HPDE6-E6E7 (cell line): ENCODE measurements around the gene MED26.

Experiments used
- DNase-seq: peaks from one replicate; pipeline ENCODE4 v3.0.0; 2011; ENCODE audit warnings: missing footprints; ENCODE audit errors: extremely low spot score

Gene MED26

DNA sequence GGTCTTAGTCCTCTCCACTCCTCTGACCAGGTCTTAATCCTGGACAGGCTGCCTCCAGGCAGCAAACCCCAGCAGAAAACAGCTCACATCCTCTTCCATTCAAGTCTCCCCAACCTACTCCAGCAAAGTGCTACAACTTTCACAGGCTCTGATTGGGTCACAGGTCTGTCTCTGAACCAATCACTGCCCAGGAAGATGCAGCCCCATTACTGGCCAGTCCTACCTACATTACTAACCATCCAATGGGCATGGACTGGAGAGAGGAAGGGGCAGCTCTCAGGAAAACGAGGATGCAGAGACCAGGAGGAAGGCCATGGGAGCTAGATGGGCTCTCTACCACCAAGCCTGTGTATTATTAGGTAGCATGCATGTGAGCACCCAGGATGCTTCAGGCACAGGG, 12.2 kb downstream of the MED26 start:
- no peak for DNase-seq

DNA sequence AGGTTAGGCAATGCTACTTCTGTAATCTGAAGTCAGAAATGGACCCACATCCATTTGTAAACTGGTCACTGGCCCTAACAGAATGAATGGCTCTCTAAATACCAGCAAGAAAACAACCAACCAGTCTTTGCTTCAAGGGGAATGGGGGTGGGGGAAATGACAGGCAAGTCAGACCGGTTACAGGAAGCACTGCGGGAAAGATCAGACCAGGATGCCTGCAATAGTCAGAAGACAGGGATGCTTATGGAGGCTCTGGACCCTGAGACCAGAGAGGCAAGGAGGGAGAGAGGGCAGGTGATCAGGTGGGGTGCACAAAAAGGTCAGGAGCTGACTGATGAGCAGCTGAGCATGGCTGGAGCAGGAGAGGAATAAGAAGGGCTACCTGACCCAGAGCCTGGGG, 13.1 kb downstream of the MED26 start:
- peak; percentile 50 for DNase-seq

DNA sequence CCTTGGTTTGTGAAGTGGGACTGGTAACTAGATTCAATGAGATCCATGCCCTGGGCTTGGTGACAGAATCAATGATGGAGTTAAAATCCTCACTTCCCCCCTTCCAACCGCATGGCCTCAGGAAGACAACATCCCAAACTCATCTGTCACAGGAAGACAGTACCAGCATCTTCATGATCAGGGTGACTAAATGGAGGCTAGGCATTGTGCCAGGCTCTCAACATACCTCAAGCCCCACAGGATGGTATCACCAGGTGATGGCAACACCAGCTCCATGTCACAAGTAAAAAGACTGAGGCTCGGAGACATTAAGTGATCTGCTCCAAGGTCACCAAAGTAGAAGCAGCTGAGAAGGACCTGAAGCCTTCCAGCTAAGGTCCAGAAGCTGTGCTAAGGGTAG, 14.2 kb downstream of the MED26 start:
- DNase-seq = no peak

DNA sequence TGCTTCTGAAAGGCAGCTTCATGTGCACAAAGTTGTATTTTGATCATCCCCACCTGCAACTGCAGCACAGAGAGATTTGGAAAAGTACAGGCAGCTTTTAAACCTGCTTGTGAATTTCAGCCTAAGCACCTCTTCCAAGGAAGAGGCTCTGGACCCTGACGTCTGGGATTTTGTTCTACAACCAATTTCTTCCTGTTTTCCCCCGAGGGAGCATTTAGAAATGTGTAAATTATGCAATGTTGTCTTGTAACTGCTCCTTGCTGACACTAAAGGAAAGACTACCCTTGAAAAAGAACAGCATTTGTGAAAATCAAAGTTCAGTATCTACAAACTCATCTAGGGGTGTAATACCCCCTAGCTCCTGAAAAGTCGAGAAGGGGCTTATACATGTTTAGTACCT, 15.4 kb downstream of the MED26 start:
- DNase-seq = no peak

DNA sequence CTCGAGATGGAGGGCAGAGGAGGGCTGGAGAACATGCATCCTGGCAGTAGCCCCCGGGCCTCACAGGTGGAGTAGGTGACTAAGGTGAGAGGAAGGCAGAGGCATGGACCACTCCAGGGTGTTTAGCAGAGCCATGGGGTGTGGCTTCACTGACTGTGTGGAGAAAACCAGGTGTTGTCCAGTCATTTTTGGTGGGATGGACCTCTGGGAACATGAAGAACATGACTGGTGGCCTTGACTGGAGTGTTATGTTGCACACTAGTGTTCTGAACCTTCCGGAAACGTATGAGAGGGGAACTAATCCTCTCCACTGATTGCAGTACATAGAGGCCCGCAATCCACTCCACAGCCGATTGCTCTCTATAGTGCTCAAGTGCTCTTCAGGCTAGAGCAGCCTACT, 16.9 kb downstream of the MED26 start:
- no peak for DNase-seq

DNA sequence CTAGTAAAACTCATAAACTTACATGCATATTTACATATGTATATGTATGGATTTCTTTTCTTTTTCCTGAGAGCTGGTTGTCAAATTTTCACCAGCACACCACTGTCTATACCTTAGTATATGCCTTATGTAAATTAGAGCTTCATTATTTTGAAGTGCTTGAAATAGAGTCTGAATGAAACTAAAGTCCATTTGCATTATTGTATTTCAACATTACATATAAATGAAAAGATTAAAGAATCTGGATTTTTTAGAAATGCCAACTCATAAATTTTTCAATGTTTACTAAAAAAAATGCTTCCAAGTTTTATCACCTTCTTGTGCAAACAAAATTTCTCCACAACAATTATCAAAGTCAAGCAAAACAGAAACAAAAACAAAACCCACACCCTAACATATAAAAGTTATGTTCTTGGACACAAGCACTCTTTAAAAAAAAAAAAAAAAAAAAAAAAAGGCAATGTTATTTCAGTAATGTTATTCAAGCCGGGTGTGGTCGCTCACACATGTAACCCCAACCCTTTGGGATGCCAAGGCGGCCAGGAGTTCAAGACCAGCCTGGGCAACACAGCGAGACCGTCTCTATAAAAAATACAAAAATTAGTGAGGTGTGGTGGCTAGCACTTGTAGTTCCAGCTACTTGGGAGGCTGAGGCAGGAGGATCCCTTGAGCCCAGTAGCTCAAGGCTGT, 18.3 kb downstream of the MED26 start:
- no peak for DNase-seq

DNA sequence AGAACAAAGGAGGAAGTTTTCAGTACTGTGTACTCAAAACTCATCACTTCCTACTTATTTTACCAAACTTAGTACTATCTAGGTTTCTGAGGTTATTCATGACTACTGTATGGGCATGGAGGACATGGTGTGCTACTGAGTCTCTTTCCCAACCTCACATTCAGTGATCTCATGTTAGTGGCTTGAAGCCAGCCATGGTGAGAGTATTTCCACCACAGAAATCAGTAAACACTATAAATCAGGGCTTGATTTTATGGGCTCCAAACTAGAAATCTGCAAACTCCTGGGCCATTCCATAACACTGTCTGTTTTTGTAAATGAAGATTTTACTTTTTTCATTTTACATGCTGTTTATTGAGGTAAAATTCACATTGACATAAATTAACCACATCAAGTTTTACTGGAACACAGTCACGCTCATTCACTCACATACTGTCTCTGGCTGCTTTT, 19.7 kb downstream of the MED26 start:
- no peak for DNase-seq

DNA sequence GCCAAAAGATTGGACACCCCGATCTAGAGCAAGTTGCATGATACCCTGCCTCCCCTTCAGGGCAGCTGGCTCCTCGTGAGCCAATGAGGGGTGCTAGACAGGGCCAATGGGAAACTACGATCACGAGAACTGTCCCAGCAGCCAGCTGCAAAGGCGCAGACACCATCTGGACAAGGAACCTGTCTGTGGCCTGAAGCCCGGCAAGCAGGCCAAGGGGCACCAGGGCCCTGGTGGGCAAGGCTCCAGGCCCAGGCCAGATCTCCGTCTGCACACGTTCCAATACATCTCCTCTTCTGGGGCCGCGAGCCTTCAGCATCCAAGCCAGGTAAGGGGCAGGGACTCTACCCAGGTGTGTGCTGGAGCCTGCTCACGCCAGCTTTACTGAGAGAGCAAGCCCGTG, 20.2 kb downstream of the MED26 start:
- DNase-seq = no peak

DNA sequence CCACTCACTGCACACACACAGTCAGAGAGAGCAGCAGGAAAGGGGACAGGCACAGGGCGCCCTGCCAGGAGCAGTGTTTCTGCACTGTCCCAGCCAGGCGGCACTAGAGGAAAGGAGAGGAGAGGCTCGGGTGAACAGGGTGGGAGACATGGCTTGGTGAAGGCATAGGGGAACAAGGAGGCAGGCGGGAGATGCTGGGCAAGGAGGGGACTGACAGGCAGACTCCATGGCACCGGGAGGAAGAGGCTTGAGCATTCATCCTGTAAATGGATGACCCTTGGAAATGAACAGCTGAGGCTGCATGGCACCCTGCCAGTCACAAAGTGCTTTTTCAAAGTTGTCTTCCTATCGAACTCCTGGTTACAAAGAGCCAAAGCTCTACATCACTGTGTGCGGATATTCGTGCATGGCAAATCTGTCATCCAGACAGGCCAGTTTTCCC, 22.4 kb downstream of the MED26 start:
- no peak for DNase-seq

DNA sequence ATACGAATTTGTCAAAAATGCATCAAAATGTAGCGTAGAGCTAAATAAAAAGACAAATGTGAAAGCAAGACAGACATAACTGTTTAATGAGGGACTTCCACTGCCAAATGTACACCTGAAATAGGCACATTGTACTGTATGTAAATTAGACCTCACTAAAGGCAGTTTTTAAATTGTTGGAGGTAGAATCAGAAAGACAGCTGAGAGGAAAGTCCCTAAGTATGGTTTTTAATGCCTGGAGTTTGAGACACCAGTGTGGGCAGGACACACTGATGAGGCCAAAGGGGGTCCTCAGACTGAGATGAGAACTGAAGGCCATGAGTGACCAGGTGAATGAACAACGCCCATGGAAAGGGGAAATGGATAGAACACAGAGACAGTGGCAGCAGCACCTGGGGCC, 22.9 kb downstream of the MED26 start:
- DNase-seq = no peak

DNA sequence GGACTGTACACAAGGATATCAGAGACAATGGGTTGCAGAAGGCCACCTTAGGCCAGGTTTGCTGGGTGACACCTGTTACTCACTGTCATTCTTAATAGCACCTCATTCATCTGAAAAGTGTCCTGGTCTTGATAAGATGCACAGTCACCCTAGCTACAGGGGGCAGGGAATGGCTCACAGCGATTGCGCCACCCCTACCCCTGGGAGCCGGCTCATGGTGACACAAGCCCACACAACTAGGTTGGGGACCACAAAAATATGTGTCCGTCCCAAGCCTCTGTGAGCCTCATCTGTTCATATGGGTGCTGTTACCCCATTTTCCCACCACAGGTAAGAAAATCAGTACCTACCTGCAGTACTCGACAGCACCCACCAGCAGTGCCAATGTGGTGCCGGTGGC, 23.4 kb downstream of the MED26 start:
- DNase-seq = no peak

DNA sequence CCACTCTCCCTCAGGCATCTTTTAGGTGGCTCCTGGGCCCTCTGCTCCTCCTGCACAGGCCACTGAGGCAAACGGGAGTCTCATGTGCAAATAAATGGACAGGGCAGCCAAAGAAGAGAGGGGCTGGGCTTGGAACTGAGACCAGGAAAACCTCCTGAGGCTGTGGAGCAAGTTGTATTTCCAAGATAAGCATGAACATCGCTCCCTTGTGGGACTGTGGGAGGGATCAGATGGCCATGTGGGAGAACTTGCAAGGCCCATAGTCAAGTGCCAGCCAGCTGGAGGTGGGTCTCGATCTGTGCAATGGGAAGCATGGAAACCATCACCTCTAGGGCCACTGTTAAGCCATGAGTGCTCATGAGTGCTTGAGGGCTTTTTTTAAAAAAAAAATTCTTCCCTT, 24.9 kb downstream of the MED26 start:
- DNase-seq = no peak

DNA sequence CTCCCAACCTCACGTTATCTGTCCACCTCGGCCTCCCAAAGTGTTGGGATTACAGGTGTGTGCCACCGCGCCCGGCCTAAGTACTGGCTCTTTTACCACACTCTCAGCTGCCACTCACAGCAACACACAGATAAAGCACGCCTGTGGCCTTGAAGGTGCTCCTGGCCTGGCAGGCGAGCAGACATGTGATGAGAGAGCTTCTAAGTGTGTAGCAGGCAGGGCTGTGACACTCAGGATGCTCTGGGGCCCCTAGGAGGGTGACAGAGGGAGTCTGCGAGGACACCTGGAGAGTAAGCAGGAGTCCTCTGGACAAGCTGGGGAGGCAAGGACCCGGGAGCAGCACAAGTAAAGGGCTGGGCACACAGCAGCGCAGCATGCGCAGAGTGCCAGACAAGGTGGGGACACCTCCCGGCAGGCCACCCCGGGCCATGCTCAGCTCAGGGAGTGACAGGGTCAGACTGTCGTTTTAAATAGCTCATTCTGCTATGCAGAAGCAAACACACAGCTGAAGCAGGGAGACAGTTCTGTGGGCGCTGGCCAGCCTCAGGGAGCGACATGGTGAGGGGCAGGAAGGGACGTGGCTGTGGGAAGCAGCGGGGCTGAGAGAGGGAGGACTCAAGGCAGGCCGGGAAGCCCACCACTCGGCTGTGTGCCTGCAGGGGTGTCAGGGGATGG, 26.5 kb downstream of the MED26 start:
- DNase-seq = no peak

DNA sequence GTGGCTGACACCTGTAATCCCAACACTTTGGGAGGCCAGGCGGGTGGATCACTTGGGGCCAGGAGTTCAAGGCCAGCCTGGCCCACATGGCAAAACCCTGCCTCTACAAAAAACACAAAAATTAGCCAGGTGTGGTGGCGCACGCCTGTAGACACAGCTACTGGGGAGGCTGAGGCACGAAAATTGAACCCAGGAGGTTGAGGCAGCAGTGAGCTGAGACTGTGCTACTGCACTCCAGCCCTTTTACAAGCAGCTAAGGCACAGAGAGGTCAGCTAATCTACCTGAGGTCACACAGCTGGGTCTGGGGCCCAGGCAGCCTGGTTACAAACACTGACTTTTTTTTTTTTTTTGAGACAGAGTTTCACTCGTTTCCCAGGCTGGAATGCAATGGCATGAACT, 27.2 kb downstream of the MED26 start:
- DNase-seq = no peak

DNA sequence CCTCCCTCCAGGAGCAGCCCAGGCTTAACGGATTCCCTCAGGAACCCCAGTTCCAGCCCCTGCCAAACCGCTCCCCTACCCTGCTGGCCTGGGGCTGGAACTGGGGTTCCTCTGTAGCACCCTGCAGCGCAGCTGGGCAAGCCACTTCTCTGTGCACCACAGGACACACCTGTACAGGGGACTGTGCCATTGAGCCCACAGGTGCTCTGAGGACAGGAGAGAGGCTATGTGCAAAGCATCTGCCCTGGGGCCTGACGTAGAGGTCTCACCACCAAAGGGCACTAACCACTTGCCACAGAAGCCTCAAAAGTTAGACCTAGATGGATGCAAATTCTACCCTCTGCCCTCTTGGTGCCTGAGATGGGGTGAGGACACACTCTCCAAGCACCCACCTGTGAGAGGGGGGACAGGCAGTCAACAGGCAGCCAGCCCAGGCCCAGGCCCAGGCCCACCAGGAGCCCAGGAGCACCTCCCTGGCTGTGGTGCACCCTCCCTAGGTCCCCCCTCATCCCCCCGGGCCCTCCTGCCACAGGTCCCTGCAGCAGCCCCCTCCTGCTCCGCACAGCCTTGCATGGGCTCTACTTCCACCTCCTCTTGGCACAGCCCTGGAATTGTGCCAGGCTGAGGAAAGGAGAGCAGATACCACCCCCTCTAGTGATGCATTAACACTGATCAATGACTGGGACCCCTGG, 28.2 kb downstream of the MED26 start:
- no peak for DNase-seq

DNA sequence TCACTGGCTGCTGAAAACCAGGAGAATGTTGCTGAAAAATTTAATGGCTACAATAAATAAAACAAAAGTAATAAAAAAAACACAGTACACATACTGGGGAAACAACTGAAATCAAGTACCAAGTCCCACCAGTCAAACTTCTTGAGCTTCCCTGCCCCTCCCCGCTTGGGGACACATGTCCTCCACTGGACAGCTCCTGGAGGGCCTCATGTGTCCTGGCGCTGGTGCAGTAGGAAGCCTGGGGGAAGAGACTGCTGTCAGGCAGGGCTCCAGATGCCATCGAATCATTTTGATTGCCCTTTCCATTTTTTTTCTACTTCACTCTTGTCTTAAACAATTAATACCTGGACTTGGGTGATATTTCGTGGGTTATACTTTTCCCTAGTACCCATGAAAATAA, 29.2 kb downstream of the MED26 start:
- DNase-seq = no peak

DNA sequence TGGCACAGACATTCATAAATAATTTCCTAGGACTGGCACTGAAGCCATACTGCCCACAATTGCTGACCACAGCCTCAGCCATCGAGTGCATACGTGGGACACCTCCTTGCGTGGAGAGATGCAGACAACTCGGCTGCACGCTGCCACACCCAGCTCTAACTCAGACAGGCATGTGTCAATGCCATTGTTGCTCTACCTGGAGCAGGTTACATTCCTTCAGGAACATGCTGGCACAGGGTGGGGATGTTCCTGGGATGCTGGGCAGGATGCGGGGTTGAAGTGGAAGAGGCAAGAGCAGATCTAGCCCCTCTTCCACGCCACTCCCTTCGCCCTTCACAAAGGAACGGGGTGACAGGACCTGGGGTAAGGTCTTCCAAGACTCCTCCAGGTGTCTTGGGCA, 31.6 kb downstream of the MED26 start:
- no peak for DNase-seq

DNA sequence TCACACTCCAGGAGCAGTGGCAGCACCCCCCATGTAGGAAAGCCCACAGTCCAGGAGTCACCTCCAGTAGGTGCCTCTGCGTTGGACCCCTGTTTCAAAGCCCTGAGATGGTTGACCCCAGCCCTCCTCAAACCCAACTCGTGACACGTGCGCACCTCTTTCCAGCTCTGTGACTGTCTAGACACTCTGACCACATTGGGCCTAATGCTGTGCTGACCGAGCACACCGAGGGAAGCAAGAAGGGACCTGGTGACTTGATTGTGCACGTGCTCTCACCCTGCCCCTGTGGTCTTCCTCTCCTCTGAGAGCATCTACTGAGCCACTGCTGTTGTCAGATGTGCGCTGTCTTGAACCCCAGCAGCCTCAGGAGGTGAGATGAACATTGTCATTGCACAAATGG, 32.9 kb downstream of the MED26 start:
- DNase-seq = no peak

DNA sequence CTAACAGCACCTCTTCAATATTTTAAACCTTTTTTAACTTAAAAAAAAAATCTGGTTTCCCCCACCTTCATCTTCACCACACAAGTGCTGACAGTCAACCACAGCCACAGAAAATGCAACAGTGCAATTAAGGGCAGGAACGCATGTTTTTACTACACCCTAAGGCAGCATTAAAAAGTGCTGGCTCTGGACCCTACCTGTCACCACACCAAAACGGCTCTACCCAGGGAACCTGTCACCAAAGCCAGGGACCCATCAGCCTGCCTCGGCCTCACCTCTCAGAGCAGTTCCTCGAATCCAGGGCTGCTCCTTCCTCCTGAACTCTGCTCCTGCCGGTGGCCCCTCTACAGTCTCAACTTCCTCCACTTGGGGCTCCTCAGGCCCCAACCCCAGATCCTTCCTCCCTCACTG, 33.3 kb downstream of the MED26 start:
- DNase-seq = no peak

DNA sequence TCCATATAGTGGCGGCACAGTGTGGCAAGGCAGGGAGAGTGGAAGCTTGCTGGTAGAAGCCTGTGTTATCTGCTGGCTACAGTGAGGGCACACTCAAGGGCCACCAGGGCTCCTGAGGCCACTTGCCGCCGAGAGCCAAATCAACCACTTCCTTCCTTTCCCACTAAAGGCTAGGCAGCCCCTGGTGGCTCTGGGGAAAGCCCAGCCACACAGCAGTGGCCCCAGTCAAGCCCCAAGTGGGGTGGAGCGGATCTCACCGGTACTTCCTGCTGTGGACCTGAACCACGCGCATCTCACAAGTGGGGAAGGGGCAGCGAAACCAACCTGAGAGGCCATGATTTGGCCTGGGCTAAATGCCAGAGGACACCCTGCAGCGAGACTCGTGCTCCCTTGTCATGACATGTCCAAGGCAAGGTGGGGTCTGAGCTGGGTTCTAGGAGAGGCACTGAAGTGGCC, 33.8 kb downstream of the MED26 start:
- no peak for DNase-seq

DNA sequence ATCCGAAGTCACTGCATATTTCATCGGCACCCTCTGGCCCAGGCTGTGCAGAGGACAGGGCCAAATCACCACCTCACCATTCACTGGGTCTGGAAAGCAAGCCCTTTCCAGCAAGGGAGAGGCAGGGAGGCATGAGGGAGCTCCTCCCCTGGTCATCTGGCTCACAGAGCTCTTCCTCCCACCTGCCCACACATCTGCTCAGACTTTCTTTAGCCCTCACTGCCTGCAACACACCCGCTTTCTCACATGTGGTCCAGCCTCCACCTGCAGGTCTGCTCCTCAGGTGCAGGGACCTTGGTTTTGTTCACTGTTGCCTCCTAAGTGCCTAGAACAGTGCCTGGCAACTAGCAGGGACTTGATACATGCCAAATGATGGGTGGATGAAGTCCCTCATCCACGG, 34.8 kb downstream of the MED26 start:
- DNase-seq = no peak

DNA sequence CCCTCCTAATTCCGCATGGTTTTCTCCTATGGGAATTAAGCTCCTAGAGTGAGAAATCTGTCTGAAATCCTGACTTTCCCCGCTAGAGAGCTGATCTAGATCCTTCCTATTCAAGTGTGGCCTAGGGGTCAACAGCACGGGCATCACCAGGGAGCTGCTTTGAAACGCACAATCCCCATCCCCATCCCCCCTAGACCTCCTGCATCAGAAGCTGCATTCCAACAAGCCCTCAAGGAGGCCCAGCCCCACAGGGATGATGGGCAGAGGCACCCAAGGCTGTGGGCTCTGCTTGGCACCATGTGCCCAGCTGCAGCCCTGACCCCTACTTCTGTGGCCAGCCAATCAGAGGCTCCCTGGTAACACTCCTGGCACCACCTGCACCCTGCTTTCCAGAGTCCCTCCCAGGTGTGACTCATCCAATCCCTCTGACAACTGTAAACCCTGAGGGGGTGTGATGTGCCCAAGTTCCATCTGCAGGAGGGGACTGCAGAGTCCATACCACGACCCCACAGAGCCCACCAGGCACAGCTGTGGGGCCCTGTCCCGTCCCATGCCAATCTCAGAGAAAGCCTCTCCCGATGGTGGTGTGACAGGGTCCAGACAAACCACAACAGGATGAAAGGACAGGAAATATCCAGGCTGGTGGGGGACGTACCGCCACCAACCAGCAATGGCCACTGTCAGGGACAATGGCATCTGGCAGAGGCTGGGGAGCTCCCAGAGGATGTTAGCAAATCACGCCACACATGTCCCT, 36.0 kb downstream of the MED26 start:
- no peak for DNase-seq
